HG03457 (cell line): ENCODE measurements around the gene ANXA7.
A peak's percentile ranks its signal among the peaks of the same experiment; 100 is the strongest.

Experiments used
- ATAC-seq: cut with Tn5 transposase; IDR thresholded peaks from one replicate; pipeline ENCODE4 v1.9.1; 2021; ENCODE audit warnings: moderate number of reproducible peaks; ENCODE audit not compliant: unreplicated experiment

ANXA7 gene

GRCh38 chr10:73413528-73414229, at the start of gene ANXA7:
ANXA7 (minus strand) TSS chr10:73414058; CDS start chr10:73400856, 13,202 bp downstream.
- peak; percentile 80 for ATAC-seq

- no peak for ATAC-seq
Observed at GRCh38 chr10:73460897-73461296, 47.0 kb upstream of the ANXA7 start.

GRCh38 chr10:73459683-73460314, 45.9 kb upstream of the ANXA7 start:
- ATAC-seq, result no peak

- no peak for ATAC-seq
Observed at GRCh38 chr10:73456187-73456890, 42.5 kb upstream of the ANXA7 start.

GRCh38 chr10:73449113-73449512, 35.3 kb upstream of the ANXA7 start:
- ATAC-seq, result no peak

- no peak for ATAC-seq
Observed at GRCh38 chr10:73448384-73448783, 34.5 kb upstream of the ANXA7 start.

GRCh38 chr10:73446926-73447325, 33.1 kb upstream of the ANXA7 start:
- ATAC-seq, result no peak

- no peak for ATAC-seq
Observed at GRCh38 chr10:73444457-73444856, 30.6 kb upstream of the ANXA7 start.

- ATAC-seq, result no peak
Observed at GRCh38 chr10:73439605-73440312, 25.9 kb upstream of the ANXA7 start.

GRCh38 chr10:73439055-73439454, 25.2 kb upstream of the ANXA7 start:
- no peak for ATAC-seq

GRCh38 chr10:73433538-73433867, 19.6 kb upstream of the ANXA7 start, which contains the start of gene MSS51:
MSS51 (minus strand) TSS chr10:73433561; CDS start chr10:73428284, 5,277 bp downstream.
- no peak for ATAC-seq

- ATAC-seq, result no peak
Observed at GRCh38 chr10:73432646-73433537, 19.0 kb upstream of the ANXA7 start.

GRCh38 chr10:73426318-73426717, 12.5 kb upstream of the ANXA7 start:
- ATAC-seq, result no peak

- ATAC-seq, result no peak
Observed at GRCh38 chr10:73424478-73424877, 10.6 kb upstream of the ANXA7 start.

- ATAC-seq, result no peak
Observed at GRCh38 chr10:73423309-73423708, 9.5 kb upstream of the ANXA7 start.

GRCh38 chr10:73416571-73416970, 2.7 kb upstream of the ANXA7 start:
- ATAC-seq, result no peak

- ATAC-seq, result no peak
Observed at GRCh38 chr10:73414230-73414945, 530 bp upstream of the ANXA7 start.

GRCh38 chr10:73413108-73413527, 740 bp downstream of the ANXA7 start:
- peak; percentile 11 for ATAC-seq

GRCh38 chr10:73410897-73411296, 3.0 kb downstream of the ANXA7 start:
- no peak for ATAC-seq
